Eye (tissue), 1 donor: ENCODE measurements around the gene TXNDC8.
"Not testable (repeated sequence)": the region's sequence is repeated elsewhere in the genome, so short reads cannot be mapped to it uniquely, and the experiment has no call there.

ENCODE experiments used
- DNase-seq: peaks from one replicate; pipeline ENCODE4 v3.0.0-alpha.2; 2015

The TXNDC8 gene

GRCh38 chr9:110323818-110324217, 13.8 kb downstream of the TXNDC8 start:
- DNase-seq, result no peak

DNA sequence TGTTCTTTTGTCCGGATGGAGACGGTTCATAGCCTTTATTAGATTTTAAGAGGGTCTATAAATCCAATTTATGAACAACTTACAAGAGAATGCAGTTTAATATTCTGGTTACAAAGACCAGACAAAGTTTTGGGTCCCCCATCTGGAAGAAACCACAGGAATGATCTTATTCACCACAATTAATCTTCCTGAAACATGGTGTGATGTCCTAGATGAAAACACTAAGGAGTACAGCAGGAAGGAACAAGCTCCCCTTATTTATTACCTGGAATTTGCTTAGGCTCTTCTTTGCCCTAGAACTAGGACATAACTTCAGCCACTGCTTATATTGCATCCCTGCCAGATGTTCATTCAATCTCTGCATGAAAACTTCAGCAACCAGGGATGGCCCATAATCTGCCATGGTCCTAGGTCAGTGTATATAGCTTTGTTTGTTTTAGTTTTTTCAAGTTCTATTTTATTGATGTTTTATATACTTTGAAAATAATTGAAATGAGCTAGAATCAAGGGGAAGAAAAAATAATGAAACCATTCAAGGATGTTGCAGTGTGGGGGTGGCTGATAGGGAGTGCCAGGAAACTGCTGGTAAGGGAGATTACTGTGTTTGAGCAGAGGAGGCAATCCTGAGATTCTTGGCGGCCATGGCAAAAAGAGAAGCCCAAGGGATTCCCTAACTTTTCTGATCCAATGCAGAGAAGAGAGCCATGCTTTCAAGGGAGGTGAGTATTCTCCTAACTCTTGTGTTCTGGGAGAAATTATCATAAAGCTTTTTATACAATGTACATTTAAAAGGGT, 16.8 kb downstream of the TXNDC8 start:
- no peak for DNase-seq

DNA sequence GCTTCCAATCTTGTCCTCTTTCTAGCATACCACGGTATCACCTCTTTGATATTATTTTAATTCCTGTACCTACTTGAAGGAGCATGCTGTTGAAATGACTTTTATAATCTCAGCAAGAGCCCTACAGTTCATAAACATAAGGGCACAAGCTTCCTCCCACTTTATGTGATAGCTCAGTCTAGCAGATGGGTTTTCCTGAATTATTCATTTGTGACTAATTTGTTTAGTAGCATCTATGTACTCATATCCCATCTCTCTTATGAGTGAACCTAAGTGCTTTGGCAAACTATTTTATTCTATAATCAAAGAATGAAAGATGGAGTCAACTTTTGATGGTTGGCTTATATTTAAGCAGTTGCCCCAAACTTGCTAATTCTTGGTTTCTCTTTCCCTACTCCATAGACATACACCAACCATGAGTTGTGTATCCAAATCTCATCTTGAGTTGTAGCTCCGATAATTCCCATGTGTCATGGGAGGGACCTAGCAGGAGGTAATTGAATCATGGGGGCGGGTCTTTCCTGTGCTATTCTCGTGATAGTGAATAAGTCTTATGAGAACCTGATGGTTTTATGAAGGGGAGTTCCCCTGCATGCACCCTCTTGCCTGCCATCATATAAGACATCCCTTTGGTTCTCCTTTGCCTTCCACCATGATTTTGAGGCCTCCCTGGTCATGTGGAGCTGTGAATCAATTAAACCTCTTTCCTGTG, 17.7 kb downstream of the TXNDC8 start:
- DNase-seq, result no peak

GRCh38 chr9:110317911-110318310, 19.8 kb downstream of the TXNDC8 start:
- no peak for DNase-seq

DNA sequence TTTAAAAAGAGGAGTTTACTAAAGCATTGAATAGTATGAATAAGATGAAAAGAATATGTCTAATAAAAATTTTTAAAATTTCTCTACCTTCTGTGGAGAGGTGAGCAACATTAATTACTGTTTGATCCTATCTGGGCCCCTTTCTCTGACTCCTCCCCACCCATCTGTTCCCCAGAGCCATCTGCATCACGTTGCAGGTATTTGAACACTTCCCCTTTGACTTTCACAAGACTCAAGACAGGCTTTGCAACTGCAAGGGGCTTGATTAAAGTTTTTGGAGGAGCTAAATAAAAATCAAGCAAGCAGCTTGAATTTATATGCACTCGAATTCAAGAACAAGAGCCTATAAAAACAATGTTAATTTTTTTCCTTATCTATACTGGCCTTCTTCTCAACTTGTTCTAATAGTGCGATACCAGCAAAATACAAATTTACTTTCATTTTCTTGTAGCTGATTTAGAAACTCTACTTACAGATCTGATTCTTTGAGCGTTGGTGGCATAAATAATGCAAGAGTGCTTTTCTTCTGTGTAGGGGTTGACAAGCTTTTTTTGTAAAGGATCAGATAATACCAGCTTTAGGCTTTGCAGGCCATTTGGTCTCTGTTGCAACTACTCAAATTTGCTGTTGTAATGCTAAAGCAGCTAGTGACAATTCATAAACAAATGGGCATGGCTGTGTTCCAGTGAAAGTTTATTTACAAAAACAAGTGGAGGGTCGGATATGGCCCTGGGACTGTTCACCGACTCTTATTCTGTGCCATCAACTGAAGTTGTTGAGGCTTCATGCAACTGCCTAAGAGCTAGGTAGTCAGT, 21.2 kb downstream of the TXNDC8 start:
- no peak for DNase-seq

- not testable (repeated sequence) for DNase-seq
Observed at GRCh38 chr9:110311978-110312377, 25.7 kb downstream of the TXNDC8 start.

DNA sequence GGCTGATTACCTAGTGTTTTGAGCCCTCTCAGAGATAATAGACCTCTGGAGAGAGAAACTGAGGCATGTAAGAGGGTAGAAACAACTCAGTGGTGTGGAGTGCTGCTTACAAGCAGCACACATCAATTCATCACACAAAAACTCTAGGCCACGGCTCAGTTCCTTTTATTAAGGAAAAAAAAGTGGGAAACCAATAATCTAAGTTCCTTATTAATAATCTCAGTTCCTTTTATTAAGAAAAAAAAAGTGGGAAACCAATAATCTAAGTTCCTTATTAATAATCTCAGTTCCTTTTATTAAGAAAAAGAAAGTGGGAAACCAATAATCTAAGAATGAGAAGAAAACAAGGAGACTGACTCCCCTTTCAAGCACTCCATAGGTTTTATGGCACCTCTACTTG, 28.0 kb downstream of the TXNDC8 start:
- no peak for DNase-seq

GRCh38 chr9:110308633-110309038, 29.0 kb downstream of the TXNDC8 start:
- DNase-seq, result no peak

DNA sequence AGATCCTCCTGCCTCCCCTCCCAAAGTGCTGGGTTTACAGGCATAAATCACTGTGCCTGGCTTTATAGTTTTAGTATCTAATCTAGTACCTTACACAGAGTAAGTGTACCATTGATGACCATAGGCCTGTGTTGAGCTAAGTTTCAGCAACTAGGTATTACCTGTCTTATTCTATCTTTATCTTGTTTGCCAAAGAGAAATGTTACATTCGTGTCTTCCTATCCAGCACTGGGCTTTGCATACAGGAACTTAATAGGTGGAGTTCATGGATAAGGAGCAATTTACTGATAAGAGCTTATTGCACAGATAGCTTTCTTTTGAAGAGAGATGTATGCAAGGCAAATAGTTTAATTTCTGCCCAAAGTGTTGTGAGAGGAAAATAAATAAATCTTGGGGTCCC, 30.5 kb downstream of the TXNDC8 start:
- no peak for DNase-seq

- no peak for DNase-seq
Observed at GRCh38 chr9:110303133-110303532, 34.5 kb downstream of the TXNDC8 start.

DNA sequence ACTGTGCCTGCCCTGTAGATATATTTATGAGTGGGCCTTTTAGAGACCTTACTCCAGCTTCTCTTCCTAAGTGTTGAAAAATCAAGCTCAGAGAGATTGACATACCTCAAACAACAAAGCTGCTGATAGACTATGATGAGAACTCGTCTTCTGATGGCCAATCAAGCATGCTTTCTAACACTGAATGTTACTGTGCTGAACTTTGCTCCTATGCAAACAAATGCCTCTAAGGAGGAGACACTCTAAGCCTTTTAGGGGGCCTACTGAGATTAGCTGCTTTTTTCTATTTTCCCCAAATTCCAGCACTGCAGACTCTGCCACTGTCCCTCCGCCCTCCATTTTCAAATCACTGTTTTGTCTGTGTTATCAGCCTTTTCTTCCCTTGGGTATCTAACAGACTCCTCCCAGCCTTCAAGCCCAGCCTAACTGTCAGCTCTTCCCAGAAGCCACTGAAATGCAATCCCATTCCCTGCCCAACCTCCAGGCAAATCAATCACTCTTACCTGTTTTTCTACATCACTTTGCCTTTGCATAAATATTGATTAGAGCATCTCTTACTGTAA, 39.5 kb downstream of the TXNDC8 start:
- no peak for DNase-seq

DNA sequence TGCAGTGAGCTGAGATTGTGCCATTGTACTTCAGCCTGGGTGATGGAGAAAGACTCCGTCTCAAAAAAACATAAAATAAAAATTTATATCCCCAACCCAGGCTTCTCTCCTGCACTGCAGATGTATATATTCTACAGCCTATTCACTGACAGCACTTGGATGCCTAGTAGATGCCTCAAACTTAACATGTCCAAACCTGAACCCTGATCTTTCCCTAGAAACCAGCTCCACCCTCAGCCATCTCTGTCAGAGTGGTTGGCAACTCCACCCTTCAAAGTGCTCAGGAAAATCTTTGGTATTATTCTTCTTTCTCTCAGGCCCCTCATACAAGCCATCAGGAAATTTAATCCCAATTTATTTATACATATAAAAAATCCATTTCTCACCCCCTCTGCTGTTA, 44.4 kb downstream of the TXNDC8 start:
- no peak for DNase-seq

- no peak for DNase-seq
Observed at GRCh38 chr9:110291921-110292557, 45.6 kb downstream of the TXNDC8 start.

DNA sequence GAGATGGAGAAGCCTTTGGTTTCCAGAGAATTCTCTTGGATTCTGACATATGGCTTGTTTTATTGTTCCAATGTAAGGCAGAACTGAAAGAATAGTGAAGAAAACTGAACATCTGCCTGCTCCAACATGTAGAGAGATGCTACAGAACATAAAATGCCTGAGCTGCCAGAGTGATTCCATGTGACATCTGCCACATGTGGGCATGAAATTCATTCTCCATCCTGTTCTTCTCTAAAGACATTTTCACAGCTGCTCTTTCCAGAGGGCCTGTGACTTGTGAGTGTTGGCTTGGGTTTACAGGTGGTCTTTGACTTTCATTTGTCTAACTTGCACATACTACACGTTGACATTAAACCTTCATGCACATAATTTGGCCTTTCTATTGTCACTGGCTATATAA, 47.7 kb downstream of the TXNDC8 start:
- DNase-seq, result no peak

DNA sequence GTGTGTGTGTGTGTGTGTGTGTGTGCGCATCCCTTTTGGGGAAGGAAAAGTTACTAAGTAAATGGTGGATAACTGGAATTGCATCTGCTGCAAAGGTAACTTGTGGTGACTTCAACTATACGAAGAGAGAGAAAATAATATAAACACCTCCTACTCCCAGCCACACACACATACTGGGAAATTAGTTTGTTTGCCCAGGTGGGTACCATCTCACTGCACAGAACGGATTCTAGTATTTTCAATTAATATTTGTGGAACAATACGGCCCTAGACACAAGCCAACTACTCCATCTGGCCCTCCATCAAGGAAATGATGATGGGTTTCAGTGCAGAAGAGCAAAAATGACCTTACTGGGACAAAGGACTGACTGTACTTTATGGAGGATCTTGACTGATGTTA, 49.2 kb downstream of the TXNDC8 start:
- DNase-seq, result no peak

DNA sequence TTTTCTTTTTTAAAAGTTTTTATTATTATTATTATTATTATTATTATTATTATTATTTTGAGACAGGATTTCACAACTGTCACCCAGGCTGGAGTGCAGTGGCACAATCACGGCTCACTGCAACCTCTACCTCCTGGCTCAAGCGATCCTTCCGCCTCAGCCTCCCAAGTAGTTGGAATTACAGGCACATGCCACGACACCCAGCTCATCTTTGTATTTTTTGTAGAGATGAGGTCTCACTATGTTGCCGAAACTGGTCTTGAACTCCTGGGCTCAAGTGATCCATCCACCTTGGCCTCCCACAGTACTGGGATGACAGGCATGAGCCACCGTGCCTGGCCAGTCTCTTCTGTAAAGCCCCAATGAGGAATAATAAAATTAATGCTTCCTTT, 50.4 kb downstream of the TXNDC8 start:
- no peak for DNase-seq

GRCh38 chr9:110284211-110284844, 53.3 kb downstream of the TXNDC8 start:
- DNase-seq, result no peak

DNA sequence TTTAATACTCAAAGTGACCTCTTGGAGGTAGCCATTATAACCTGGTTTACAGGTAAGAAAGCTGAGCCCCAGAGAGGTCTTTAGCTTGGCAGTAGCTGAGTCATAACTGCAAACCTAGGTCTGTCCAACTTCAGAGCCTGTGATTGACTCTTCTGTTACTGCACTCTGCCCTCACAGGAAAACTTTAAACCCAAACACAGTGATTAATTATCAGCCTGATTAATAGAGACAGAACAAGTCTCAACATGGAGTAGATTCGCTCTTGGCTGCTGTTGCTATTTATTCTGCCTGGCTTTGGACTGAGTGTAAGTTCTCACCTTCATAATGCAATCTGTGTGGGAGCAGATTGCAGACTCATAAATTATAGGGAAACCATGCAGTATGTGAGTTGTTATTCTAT, 53.9 kb downstream of the TXNDC8 start:
- DNase-seq, result no peak

- no peak for DNase-seq
Observed at GRCh38 chr9:110282739-110283081, 55.0 kb downstream of the TXNDC8 start.

- no peak for DNase-seq
Observed at GRCh38 chr9:110282018-110282738, 55.5 kb downstream of the TXNDC8 start.

DNA sequence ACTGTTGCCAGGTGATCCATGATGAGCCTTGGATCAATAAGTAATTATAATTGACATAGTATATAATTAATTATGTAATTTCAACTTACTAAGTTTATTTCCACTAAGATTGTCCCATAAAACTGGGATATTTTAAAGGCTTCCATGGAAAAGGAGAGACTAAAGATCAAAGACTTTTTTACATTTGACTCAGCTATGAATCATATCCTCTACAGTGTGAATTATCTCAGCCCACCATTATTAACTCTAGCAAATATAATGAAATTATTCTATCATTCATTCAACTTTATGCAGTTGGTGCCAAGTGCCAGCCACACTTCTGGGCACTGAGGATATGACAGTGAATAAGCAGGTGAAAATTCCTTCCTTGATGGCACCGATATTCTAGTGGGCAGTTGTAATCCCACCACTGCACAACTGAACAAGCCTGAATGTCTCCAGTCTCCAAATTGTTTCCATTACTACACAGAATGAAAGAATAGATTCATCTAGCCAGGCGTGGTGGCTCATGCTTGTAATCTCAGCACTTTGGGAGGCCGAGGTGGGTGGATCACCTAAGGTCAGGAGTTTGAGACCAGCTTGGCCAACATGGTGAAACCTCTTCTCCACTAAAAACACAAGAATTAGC, 59.5 kb downstream of the TXNDC8 start:
- no peak for DNase-seq
